CD4-positive, CD25-positive, alpha-beta regulatory T cell (primary cell): ENCODE results near the gene CCDC18. TPM values are rescaled to one million over a fixed set of nuclear protein-coding genes. Genes with fewer than 3 reads are reported as not detected.

Experiments used
- ATAC-seq, 2 donors: fragments of 150-1000 bp; cut with Tn5 transposase; one replicate each; pipeline ENCODE4 v1.10.0; 2021; ENCODE audit warnings: low read depth in 2 of 2, moderate number of reproducible peaks in 2 of 2, moderate library complexity in 1 of 2
- DNase-seq, 3 donors: peaks; one replicate each; pipeline versions ENCODE4 v3.0.0 to v3.0.0-alpha.2; 2012 to 2022; ENCODE audit warnings: mixed read lengths in 1 of 3
- H3K27ac ChIP-seq: one replicate; pipeline ENCODE4 v1.7.0; 2013; ENCODE audit warnings: mild to moderate bottlenecking, low read length; ENCODE audit not compliant: insufficient read depth, poor library complexity, severe bottlenecking
- H3K27me3 ChIP-seq: one replicate; pipeline ENCODE4 v1.7.0; 2013; ENCODE audit warnings: low read length; ENCODE audit not compliant: control insufficient read depth, insufficient read depth
- H3K36me3 ChIP-seq: one replicate; pipeline ENCODE4 v1.7.0; 2013; ENCODE audit warnings: mild to moderate bottlenecking, low read length, moderate library complexity; ENCODE audit not compliant: control insufficient read depth, insufficient read depth
- H3K4me1 ChIP-seq: 2 replicates; pipeline ENCODE4 v1.7.0; 2013; ENCODE audit warnings: mild to moderate bottlenecking, low read length; ENCODE audit not compliant: insufficient read depth, control insufficient read depth, poor library complexity, severe bottlenecking
- H3K4me3 ChIP-seq: one replicate; pipeline ENCODE4 v1.7.0; 2013; ENCODE audit warnings: low read depth, mild to moderate bottlenecking, low read length, moderate library complexity
- H3K9me3 ChIP-seq, 2 experiments: 1 replicate in 1 of 2; 2 replicates in 1 of 2; pipeline ENCODE4 v1.7.0; 2013; ENCODE audit warnings: low read length in 2 of 2, mild to moderate bottlenecking in 1 of 2, moderate library complexity in 1 of 2; ENCODE audit not compliant: control insufficient read depth in 2 of 2
- H3K27ac Mint-ChIP-seq, 3 donors: one replicate each; pipeline ENCODE4 v1.8.0; 2020 to 2022; ENCODE audit warnings: mild to moderate bottlenecking in 3 of 3, mixed read lengths in 3 of 3, moderate library complexity in 2 of 3
- H3K27me3 Mint-ChIP-seq: one replicate; pipeline ENCODE4 v1.8.0; 2022; ENCODE audit warnings: mild to moderate bottlenecking, mixed read lengths
- H3K36me3 Mint-ChIP-seq: one replicate; pipeline ENCODE4 v1.8.0; 2020; ENCODE audit warnings: mixed read lengths
- H3K4me1 Mint-ChIP-seq, 4 donors: one replicate each; pipeline ENCODE4 v1.8.0; 2020 to 2022; ENCODE audit warnings: mixed read lengths in 4 of 4, mild to moderate bottlenecking in 1 of 4
- H3K4me3 Mint-ChIP-seq, 4 donors: one replicate each; pipeline ENCODE4 v1.8.0; 2020 to 2022; ENCODE audit warnings: mild to moderate bottlenecking in 4 of 4, mixed read lengths in 4 of 4, moderate library complexity in 3 of 4
- H3K9me3 Mint-ChIP-seq, 7 donors: one replicate each; pipeline ENCODE4 v1.8.0; 2020 to 2022; ENCODE audit warnings: mixed read lengths in 7 of 7, mild to moderate bottlenecking in 3 of 7, moderate library complexity in 2 of 7
- polyA plus RNA-seq, 4 donors: library from polyadenylated mRNA; unstranded; fragments of 300-500 nt; fragmentation: Illumina TruSeq; gene quantifications; one replicate each; pipeline ENCODE4 v1.2.3, GENCODE V29; 2021
- total RNA-seq: library from RNA; stranded (reverse); gene quantifications from one replicate; pipeline ENCODE4 v1.2.3, GENCODE V29; 2022

Gene CCDC18
- total and polyA plus RNA-seq, 5 donors from 2014 or later: 3.6 to 8.8 (median 4.5) TPM

DNA sequence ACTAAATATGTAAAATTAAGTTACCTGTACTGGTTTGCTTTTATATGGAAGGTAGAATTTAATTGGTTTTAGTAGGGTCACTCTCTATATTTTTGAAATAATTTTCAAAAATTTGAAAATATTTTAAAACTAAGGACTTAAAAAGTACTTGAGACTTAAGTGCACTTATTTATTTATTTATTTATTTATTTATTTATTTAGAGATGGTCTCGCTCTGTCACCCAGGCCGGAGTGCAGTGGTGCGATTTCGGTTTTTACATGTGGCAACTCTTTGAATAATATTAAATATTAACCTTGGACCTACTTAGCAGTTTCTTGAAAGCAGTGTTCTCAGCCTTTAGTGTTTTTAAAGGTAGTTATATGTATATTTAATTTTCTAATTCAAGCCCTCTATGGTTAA, 36.8 kb upstream of the CCDC18 start:
- Mint-ChIP-seq H3K9me3 (no peaks in the 10 kb centered on the region), H3K36me3 (peaks cover 16% of the 10 kb centered on the region), H3K27ac (no peak overlapping the region), H3K4me1 (peaks cover 0 to 22% (median 4%) of the 10 kb centered on the region in 4 donors), H3K4me3 (no peak overlapping the region), H3K27me3 (no peaks in the 10 kb centered on the region)
- no peaks in the 10 kb centered on the region for H3K4me1 ChIP-seq
- DNase-seq (no peak), ATAC-seq (no peak)
- H3K27ac ChIP-seq: no peak overlapping the region
- peaks cover 12% of the 10 kb centered on the region for H3K36me3 ChIP-seq
- H3K4me3 ChIP-seq: no peak overlapping the region
- H3K9me3 ChIP-seq: no peaks in the 10 kb centered on the region
- no peaks in the 10 kb centered on the region for H3K27me3 ChIP-seq

DNA sequence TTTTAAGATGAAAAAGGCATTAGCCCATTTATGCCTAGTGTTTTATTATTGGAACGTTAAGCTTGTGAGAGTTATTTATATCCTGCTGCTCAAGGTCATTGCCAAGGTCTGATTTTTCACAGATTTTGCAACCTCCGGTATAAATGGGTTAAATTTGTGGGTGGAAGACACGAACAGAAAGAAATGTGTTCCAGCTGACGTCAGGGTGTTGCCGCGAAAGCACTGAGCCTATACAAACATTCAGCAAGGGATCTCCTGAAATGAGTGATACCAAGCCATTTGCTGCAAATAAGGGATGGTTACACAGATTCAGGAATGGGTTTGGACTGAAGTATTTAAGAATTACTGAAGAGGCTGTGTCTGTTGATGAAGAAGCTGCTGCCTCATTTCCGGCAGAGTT, 32.5 kb upstream of the CCDC18 start:
- Histone ChIP-seq H3K9me3 (no peaks in the 10 kb centered on the region), H3K4me1 (no peaks in the 10 kb centered on the region), H3K4me3 (no peak overlapping the region), H3K27me3 (no peaks in the 10 kb centered on the region), H3K36me3 (peaks cover 27% of the 10 kb centered on the region), H3K27ac (no peak overlapping the region)
- H3K27ac Mint-ChIP-seq: peak overlapping the region in 2 of 3 donors; percentile 28 to 50
- H3K36me3 Mint-ChIP-seq: peaks cover 33% of the 10 kb centered on the region
- H3K4me3 Mint-ChIP-seq: no peak overlapping the region
- DNase-seq (no peak), ATAC-seq (no peak)
- peaks cover 3 to 18% (median 5%) of the 10 kb centered on the region in 4 donors for H3K4me1 Mint-ChIP-seq
- no peaks in the 10 kb centered on the region for H3K27me3 Mint-ChIP-seq
- H3K9me3 Mint-ChIP-seq: peaks cover 0 to 2% (median 0%) of the 10 kb centered on the region in 7 donors

DNA sequence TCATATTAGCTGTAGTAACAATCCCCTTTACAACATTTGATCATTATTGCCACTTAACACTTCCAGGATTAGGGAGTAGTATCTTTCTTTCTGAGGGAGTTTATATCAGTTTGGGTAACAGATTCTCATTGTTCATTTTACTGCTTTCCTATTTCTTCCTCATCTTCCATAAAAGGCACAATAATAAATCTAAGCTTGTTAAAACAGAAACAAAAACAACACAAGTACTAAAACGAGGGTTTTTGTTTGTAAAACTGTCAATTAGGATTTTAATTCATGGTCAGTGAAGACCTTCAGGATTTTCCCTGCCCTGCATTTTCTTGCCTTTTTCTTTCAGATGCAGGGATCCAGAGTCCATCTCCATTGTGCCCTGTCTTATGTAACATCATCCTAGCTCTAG, 29.8 kb upstream of the CCDC18 start:
- Mint-ChIP-seq H3K27me3 (no peaks in the 10 kb centered on the region), H3K27ac (peak overlapping the region in 2 of 3 donors; percentile 11 to 36), H3K9me3 (peaks cover 0 to 2% (median 0%) of the 10 kb centered on the region in 7 donors), H3K36me3 (peaks cover 33% of the 10 kb centered on the region), H3K4me1 (peaks cover 5 to 18% (median 11%) of the 10 kb centered on the region in 4 donors), H3K4me3 (no peak overlapping the region)
- H3K27ac ChIP-seq: no peak overlapping the region
- H3K4me1 ChIP-seq: peaks cover 7% of the 10 kb centered on the region
- DNase-seq: no peak
- no peaks in the 10 kb centered on the region for H3K9me3 ChIP-seq
- no peak overlapping the region for H3K4me3 ChIP-seq
- H3K36me3 ChIP-seq: peaks cover 45% of the 10 kb centered on the region
- no peaks in the 10 kb centered on the region for H3K27me3 ChIP-seq
- no peak for ATAC-seq

DNA sequence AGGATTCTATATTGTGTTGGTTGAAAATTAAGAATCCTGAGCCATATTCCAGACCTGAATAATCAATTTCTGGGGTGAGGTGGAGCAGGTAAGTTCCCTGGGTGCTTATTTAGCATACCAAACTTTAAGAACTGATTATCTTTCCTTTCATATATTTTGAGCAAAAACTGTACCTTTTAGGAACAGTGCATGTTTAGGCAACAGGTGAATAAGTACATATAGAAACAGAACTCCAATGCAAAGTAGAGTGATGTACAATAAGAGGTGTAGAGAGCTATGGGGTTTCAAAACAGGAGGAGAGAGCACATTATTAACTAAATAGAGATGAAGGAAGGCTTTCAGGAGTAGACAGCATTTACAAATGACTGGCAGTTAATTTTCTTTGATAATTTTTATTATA, 29.1 kb upstream of the CCDC18 start:
- peaks cover 51% of the 10 kb centered on the region for H3K36me3 ChIP-seq
- H3K4me1 ChIP-seq: peaks cover 7% of the 10 kb centered on the region
- no peaks in the 10 kb centered on the region for H3K27me3 Mint-ChIP-seq
- ATAC-seq (no peak), DNase-seq (no peak)
- H3K4me1 Mint-ChIP-seq: peaks cover 7 to 18% (median 15%) of the 10 kb centered on the region in 4 donors
- H3K27ac ChIP-seq: no peak overlapping the region
- peaks cover 36% of the 10 kb centered on the region for H3K36me3 Mint-ChIP-seq
- peak overlapping the region in 2 of 3 donors; percentile 6 to 36 for H3K27ac Mint-ChIP-seq
- peaks cover 0 to 2% (median 0%) of the 10 kb centered on the region in 7 donors for H3K9me3 Mint-ChIP-seq
- no peaks in the 10 kb centered on the region for H3K9me3 ChIP-seq
- H3K27me3 ChIP-seq: no peaks in the 10 kb centered on the region
- no peak overlapping the region for H3K4me3 Mint-ChIP-seq
- H3K4me3 ChIP-seq: no peak overlapping the region

DNA sequence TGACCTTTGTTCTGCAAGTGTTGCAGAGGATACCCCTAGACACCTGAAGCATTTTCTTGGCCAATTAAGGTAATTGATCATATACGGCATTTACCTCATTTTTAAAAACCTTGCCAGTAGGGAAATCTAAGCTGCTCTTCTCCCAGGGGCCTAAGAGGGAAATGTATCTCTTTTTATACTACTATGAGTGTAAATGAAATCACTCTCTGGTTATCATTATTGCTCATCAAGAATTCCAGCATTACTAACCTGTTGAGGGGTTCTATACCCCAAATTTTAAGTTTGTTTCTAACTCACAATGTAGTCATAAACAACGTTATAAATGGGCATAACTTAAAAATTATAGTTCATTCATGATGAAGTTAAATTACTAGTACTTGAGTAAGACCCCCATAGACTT, 27.7 kb upstream of the CCDC18 start:
- no peak for DNase-seq
- H3K9me3 Mint-ChIP-seq: peaks cover 0 to 2% (median 0%) of the 10 kb centered on the region in 7 donors
- no peak for ATAC-seq
- H3K27me3 Mint-ChIP-seq: no peaks in the 10 kb centered on the region
- no peak overlapping the region for H3K4me3 Mint-ChIP-seq
- peaks cover 53% of the 10 kb centered on the region for H3K36me3 ChIP-seq
- peaks cover 33% of the 10 kb centered on the region for H3K36me3 Mint-ChIP-seq
- H3K4me3 ChIP-seq: no peak overlapping the region
- no peaks in the 10 kb centered on the region for H3K9me3 ChIP-seq
- no peak overlapping the region for H3K27ac ChIP-seq
- H3K27ac Mint-ChIP-seq: peak overlapping the region in 1 of 3 donors; percentile 2
- H3K4me1 Mint-ChIP-seq: peaks cover 7 to 17% (median 11%) of the 10 kb centered on the region in 4 donors
- H3K27me3 ChIP-seq: no peaks in the 10 kb centered on the region
- H3K4me1 ChIP-seq: peaks cover 7% of the 10 kb centered on the region

DNA sequence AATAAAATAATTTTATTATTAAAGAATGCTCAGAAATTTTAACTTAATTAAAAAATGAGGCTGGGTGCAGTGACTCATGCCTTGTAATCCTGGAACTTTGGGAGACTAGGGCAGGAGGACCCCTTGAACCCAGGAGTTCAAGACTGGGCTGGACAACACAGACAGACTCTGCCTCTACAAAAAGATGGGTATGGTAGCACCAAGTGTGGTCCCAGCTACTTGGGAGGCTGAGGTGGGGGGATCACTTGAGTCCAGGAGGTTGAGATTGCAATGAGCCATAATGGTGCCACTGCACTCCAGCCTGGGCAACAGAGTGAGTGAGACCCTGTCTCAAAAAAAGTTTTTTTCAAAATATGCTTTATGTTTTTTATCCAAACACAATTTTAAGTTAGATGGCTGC, 25.6 kb upstream of the CCDC18 start:
- H3K27me3 Mint-ChIP-seq: no peaks in the 10 kb centered on the region
- no peak for DNase-seq
- peaks cover 7% of the 10 kb centered on the region for H3K4me1 ChIP-seq
- peaks cover 26% of the 10 kb centered on the region for H3K36me3 Mint-ChIP-seq
- no peak overlapping the region for H3K27ac ChIP-seq
- H3K9me3 ChIP-seq: no peaks in the 10 kb centered on the region
- H3K4me3 ChIP-seq: no peak overlapping the region
- H3K9me3 Mint-ChIP-seq: no peaks in the 10 kb centered on the region
- H3K27ac Mint-ChIP-seq: no peak overlapping the region
- ATAC-seq: no peak
- no peaks in the 10 kb centered on the region for H3K27me3 ChIP-seq
- peaks cover 60% of the 10 kb centered on the region for H3K36me3 ChIP-seq
- peaks cover 4 to 24% (median 11%) of the 10 kb centered on the region in 4 donors for H3K4me1 Mint-ChIP-seq
- no peak overlapping the region for H3K4me3 Mint-ChIP-seq

DNA sequence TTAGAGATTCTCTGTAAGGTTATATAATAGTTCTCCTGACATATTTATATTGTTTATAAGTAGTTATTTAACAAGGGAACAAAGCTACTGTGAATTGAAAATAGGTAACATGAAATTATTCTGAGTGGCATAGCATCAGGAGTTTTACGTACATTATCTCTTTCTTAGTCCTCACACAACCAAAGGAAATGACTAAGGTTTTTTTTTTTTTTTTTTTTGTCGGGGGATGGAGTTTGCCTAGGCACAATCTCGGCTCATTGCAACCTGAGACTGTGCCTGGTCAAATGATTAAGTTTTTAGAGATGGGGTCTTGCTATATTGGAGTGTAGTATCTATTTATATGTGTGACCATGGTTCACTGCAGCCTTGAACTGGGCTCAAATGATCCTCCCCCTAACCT, 25.2 kb upstream of the CCDC18 start:
- H3K4me1 Mint-ChIP-seq: peaks cover 4 to 22% (median 12%) of the 10 kb centered on the region in 4 donors
- H3K4me3 ChIP-seq: no peak overlapping the region
- no peaks in the 10 kb centered on the region for H3K9me3 Mint-ChIP-seq
- no peaks in the 10 kb centered on the region for H3K9me3 ChIP-seq
- DNase-seq (peak in 1 of 3 donors; percentile 48), ATAC-seq (no peak)
- H3K27me3 Mint-ChIP-seq: no peaks in the 10 kb centered on the region
- no peak overlapping the region for H3K4me3 Mint-ChIP-seq
- H3K27me3 ChIP-seq: no peaks in the 10 kb centered on the region
- H3K36me3 ChIP-seq: peaks cover 60% of the 10 kb centered on the region
- H3K4me1 ChIP-seq: peaks cover 7% of the 10 kb centered on the region
- peaks cover 22% of the 10 kb centered on the region for H3K36me3 Mint-ChIP-seq
- H3K27ac Mint-ChIP-seq: peak overlapping the region; percentile 48 to 78 (median 72)
- peak overlapping the region; percentile 33 for H3K27ac ChIP-seq

DNA sequence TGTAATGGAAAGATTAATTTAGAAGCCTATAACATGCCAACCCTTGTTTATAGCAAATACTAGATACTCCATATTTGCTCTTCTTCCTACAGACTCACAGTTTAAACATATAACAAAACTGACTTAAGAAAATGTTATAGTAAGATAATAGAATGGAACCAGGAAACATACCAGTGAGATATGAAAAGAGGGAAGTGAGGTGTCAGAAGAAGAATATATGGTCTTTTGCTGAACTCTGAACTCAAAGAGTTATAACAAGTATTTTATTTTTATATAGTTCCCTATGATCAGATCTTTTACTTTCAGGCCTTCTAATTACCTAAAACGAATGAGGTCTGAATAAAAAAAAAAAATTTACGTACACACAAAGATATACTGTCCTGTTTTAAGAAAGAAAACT, 21.2 kb upstream of the CCDC18 start:
- Histone ChIP-seq H3K4me1 (peaks cover 7% of the 10 kb centered on the region), H3K36me3 (peaks cover 42% of the 10 kb centered on the region), H3K9me3 (no peaks in the 10 kb centered on the region), H3K4me3 (no peak overlapping the region), H3K27ac (no peak overlapping the region), H3K27me3 (no peaks in the 10 kb centered on the region)
- Mint-ChIP-seq H3K27ac (no peak overlapping the region), H3K4me1 (peaks cover 17 to 43% (median 30%) of the 10 kb centered on the region in 4 donors), H3K36me3 (peaks cover 26% of the 10 kb centered on the region), H3K4me3 (no peak overlapping the region), H3K9me3 (peaks cover 0 to 2% (median 0%) of the 10 kb centered on the region in 7 donors), H3K27me3 (no peaks in the 10 kb centered on the region)
- ATAC-seq: no peak
- DNase-seq: no peak
